Neural cell (in vitro differentiated cells): ENCODE measurements around the gene POU2F2.

Experiments used
- CTCF ChIP-seq: fragments of 450-650 bp; IDR thresholded peaks from 2 replicates; pipeline ENCODE4 v1.5.1; 2014; ENCODE audit warnings: antibody characterized with exemption, mild to moderate bottlenecking, moderate library complexity; ENCODE audit not compliant: poor library complexity, severe bottlenecking
- EP300 ChIP-seq: fragments of 450-650 bp; conservative IDR thresholded peaks from 2 replicates; pipeline ENCODE4 v1.6.1; 2014; ENCODE audit warnings: antibody characterized with exemption, mild to moderate bottlenecking, moderate library complexity; ENCODE audit not compliant: poor library complexity, severe bottlenecking
- EZH2 ChIP-seq: fragments of 200-600, 300-800 bp; shearing (Covaris generic), sonication (generic); IDR thresholded peaks from 2 replicates; pipeline ENCODE4 v1.6.1; 2014; ENCODE audit warnings: antibody characterized with exemption, low read length, borderline replicate concordance, mild to moderate bottlenecking; ENCODE audit not compliant: insufficient read depth, poor library complexity, severe bottlenecking
- POLR2AphosphoS5 ChIP-seq: IDR thresholded peaks from 2 replicates; pipeline ENCODE4 v1.6.1; 2012
- RAD21 ChIP-seq: fragments of 450-650 bp; conservative IDR thresholded peaks from 2 replicates; pipeline ENCODE4 v1.6.1; 2014; ENCODE audit warnings: antibody characterized with exemption, mild to moderate bottlenecking, moderate library complexity
- REST ChIP-seq: IDR thresholded peaks from 2 replicates; pipeline ENCODE4 v1.6.1; 2012; ENCODE audit warnings: borderline replicate concordance
- SMC3 ChIP-seq: fragments of 450-650 bp; conservative IDR thresholded peaks from 2 replicates; pipeline ENCODE4 v1.6.1; 2014; ENCODE audit warnings: antibody characterized with exemption, mild to moderate bottlenecking, moderate library complexity; ENCODE audit not compliant: poor library complexity
- TAF1 ChIP-seq: IDR thresholded peaks from 2 replicates; pipeline ENCODE4 v1.6.1; 2012; ENCODE audit warnings: low read depth

GRCh38 chr19:42092350-42092749, 39.9 kb downstream of the POU2F2 start:
- TF ChIP-seq EP300 (no peak), POLR2AphosphoS5 (no peak), CTCF (no peak), TAF1 (no peak), SMC3 (no peak), REST (no peak), EZH2 (no peak), RAD21 (no peak)
